Erythroblast (primary cell): ENCODE data around the gene NSRP1.

Source experiments
- GATA1 ChIP-seq: IDR thresholded peaks from 2 replicates; pipeline ENCODE4 v1.6.1; 2011; ENCODE audit warnings: low read depth, mild to moderate bottlenecking, control low read depth, low read length, moderate library complexity
- POLR2A ChIP-seq: IDR thresholded peaks from 2 replicates; pipeline ENCODE4 v1.6.1; 2011; ENCODE audit warnings: mild to moderate bottlenecking, low read length

DNA sequence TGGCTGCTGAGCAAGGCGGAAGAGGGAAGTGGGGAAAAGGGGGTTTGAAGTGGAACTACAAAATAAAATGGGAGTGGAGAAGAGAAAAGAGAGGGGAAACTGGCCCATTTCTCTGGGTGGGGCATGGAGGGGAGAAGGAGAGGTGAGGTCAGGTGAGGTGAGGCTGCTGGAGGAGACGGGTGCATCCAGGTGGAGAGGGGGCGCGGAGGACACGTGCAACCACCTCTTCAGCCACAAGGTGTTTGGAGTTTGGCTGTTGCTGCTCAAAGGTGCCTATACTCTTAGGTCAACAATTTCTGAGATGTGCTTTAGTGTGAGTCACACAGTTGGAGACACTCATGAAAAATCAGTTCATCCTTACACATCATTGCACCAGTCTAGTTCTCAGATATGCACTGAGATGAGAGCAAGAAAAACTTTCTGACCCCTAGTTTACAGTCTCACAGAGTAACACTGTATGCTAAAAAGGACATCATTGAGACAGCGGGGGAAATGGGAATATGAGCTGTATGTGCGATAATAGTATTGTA is 114.0 kb downstream of the NSRP1 start:
- TF ChIP-seq GATA1 (no peak), POLR2A (no peak)
